ENCODE data around the gene BABAM2. TPM values are rescaled to one million over a fixed set of nuclear protein-coding genes. Genes with fewer than 3 reads are reported as not detected.
A peak's percentile ranks its signal among the peaks of the same experiment; 100 is the strongest.

BABAM2 gene
- total RNA-seq, 4 donors from 2014 or later = 57.2 to 72.2 (median 67.5) TPM

DNA sequence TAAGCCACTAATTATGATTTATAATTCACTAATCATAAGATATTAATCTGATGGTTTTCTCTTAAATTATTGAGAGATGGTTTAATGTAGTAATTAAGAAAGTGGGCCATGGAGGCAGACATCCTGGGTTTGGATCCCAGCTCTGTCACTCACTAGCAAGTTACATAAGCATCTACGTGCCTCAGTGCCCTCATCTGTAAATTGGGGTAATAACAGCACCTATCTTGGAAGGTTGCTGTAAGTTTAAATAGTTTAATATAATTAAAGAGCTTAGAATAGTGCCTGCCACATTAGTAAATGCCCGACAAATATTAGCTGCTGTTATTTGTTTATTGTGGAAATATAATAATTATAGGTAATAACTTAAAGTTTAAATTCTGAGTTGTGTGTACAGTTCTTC lies 30.9 kb downstream of the BABAM2 start:
- DNase-seq = no peak
- H3K27me3 ChIP-seq = no peaks in the 10 kb centered on the region
- peaks cover 28 to 43% of the 10 kb centered on the region in 2 donors for H3K4me1 ChIP-seq
- intact Hi-C loops (cut with DNase I; ENCODE audit: low total_unique reads) = no loop called here
- peak overlapping the region; percentile 42 to 69 (median 66) for H3K27ac ChIP-seq
- H3K9me3 ChIP-seq = no peaks in the 10 kb centered on the region
- ATAC-seq = no peak
- H3K4me3 ChIP-seq = no peak overlapping the region
- TF ChIP-seq, protein P1, sequence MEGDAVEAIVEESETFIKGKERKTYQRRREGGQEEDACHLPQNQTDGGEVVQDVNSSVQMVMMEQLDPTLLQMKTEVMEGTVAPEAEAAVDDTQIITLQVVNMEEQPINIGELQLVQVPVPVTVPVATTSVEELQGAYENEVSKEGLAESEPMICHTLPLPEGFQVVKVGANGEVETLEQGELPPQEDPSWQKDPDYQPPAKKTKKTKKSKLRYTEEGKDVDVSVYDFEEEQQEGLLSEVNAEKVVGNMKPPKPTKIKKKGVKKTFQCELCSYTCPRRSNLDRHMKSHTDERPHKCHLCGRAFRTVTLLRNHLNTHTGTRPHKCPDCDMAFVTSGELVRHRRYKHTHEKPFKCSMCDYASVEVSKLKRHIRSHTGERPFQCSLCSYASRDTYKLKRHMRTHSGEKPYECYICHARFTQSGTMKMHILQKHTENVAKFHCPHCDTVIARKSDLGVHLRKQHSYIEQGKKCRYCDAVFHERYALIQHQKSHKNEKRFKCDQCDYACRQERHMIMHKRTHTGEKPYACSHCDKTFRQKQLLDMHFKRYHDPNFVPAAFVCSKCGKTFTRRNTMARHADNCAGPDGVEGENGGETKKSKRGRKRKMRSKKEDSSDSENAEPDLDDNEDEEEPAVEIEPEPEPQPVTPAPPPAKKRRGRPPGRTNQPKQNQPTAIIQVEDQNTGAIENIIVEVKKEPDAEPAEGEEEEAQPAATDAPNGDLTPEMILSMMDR (IDR thresholded peaks at IDR 0.05 in 4 of 5, conservative IDR thresholded peaks at IDR 0.05 in 1 of 5) = no peak
- TF ChIP-seq POLR2A (IDR thresholded peaks at IDR 0.05) = no peak
- in situ Hi-C loops (cut with MboI; ENCODE audit: low sequenced_read_pairs in 4 of 4) = no loop called here
- no peaks in the 10 kb centered on the region for H3K36me3 ChIP-seq

DNA sequence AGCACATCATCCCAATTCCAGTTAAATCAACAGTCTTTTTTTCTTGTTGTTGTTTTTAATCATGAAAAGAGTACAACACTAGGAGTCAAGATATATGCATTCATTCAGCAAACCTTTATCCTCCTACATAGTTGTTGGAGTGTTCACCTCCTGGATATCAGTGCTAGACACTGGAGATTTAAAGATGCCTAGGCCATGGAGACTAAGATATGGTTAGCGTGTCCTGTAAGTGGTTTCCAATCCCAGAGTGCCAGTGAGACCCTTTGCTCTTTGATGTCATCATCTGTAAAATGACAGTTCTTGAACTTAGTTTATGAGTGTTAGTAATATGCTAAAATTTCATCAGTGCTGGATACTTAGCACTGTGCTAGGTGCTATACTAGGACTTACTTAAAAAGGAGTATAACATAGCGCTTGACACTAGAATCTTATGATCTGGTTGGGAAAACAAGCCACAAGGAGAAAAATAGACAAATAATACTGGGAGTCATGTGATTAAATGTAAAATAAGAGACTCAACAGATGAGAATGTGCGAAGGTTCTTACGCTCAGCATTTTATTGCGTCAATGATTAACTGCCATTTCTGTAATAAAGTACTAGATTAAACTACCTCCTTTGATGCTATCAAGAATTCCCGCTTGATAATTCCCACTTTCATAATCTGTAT lies 31.5 kb downstream of the BABAM2 start:
- no peaks in the 10 kb centered on the region for H3K9me3 ChIP-seq
- in situ Hi-C loops (cut with MboI; ENCODE audit: low sequenced_read_pairs in 4 of 4) (no loop called here), intact Hi-C loops (cut with DNase I; ENCODE audit: low total_unique reads) (no loop called here)

DNA sequence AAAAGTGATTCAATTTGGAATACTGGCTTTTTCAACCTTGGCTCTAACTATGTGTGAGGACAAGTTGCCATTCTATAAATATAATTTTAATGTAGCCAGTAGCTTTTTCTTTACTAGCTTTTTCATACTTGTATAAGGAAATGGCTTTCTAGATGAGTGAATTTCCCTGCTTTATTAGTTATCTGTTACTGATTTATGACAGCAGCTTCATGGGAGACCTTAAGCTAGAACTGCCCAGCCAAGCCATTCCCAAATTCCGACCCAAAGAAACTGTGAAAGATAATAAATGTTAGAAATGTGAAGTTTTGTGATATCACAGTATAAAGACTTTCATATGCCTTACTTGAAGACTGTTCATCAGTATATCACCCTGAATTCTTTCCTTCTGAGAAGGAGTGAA lies 32.3 kb downstream of the BABAM2 start:
- intact Hi-C loops (cut with DNase I; ENCODE audit: low total_unique reads) (no loop called here), in situ Hi-C loops (cut with MboI; ENCODE audit: low sequenced_read_pairs in 4 of 4) (no loop called here)
- H3K36me3 ChIP-seq = no peaks in the 10 kb centered on the region
- DNase-seq = no peak
- no peaks in the 10 kb centered on the region for H3K9me3 ChIP-seq
- no peak for ATAC-seq
- H3K4me1 ChIP-seq = peaks cover 24 to 38% of the 10 kb centered on the region in 2 donors
- H3K4me3 ChIP-seq = no peak overlapping the region
- no peaks in the 10 kb centered on the region for H3K27me3 ChIP-seq
- no peak overlapping the region for H3K27ac ChIP-seq
- TF ChIP-seq POLR2A (IDR thresholded peaks at IDR 0.05) = no peak
- TF ChIP-seq, protein P1 (IDR thresholded peaks at IDR 0.05 in 4 of 5, conservative IDR thresholded peaks at IDR 0.05 in 1 of 5) = no peak

More for the DNA sequence above, 31.5 kb downstream of the BABAM2 start:
- no peak overlapping the region for H3K4me3 ChIP-seq
- H3K27me3 ChIP-seq = no peaks in the 10 kb centered on the region
- no peaks in the 10 kb centered on the region for H3K36me3 ChIP-seq
- H3K4me1 ChIP-seq = peaks cover 24 to 38% of the 10 kb centered on the region in 2 donors
- TF ChIP-seq, protein P1 (IDR thresholded peaks at IDR 0.05 in 4 of 5, conservative IDR thresholded peaks at IDR 0.05 in 1 of 5) = no peak
- TF ChIP-seq POLR2A (IDR thresholded peaks at IDR 0.05) = no peak
- H3K27ac ChIP-seq = peak overlapping the region in 2 of 4 donors; percentile 62 to 69
- ATAC-seq = no peak
- no peak for DNase-seq

DNA sequence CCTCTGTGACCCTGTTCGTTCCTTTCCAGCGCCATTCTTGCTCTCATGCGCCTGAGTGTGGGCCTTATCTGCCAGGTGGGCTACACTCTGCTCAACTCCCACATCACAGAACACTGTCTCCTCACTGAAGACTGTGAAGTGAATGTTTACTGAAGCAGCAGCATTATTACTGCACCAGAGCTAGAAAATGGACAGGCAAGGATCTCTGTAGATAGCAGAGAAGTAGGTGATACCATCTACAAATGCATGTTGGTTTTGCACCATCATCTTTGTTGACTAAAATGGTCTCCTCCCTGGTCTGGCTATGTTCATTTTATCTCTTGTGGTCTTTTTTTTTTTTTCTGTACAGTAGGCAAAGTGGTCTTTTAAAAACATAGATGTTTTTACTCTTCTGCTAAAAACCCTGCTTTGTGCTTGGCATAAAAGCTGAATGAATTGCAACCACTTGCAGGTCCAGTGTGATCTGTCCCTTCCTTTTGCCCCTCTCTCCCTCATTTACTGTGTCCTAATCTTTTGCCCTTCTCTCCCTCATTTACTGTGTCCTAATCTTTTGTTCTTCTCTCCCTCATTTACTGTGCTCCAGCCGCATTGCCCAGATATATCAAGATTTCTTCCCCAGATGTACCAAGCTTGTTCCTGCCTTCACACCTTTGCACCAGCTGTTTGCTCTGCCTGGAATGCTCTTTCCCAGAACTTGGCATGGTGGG lies 35.4 kb downstream of the BABAM2 start:
- no peak for DNase-seq
- in situ Hi-C loops (cut with MboI; ENCODE audit: low sequenced_read_pairs in 4 of 4) = no loop called here
- intact Hi-C loops (cut with DNase I; ENCODE audit: low total_unique reads) = no loop called here
- Histone ChIP-seq H3K4me1 (peaks cover 13 to 20% of the 10 kb centered on the region in 2 donors), H3K4me3 (no peak overlapping the region), H3K9me3 (no peaks in the 10 kb centered on the region), H3K36me3 (peaks cover 0 to 6% of the 10 kb centered on the region in 2 donors), H3K27me3 (no peaks in the 10 kb centered on the region), H3K27ac (no peak overlapping the region)
- TF ChIP-seq, protein P1 (IDR thresholded peaks at IDR 0.05 in 4 of 5, conservative IDR thresholded peaks at IDR 0.05 in 1 of 5) = no peak
- no peak for TF ChIP-seq POLR2A (IDR thresholded peaks at IDR 0.05)
- no peak for ATAC-seq

All from gastrocnemius medialis (tissue), 4 donors.